OCI-LY1 (cell line): ENCODE data around the gene MUC5AC.
"Not testable (repeated sequence)": the region's sequence is repeated elsewhere in the genome, so short reads cannot be mapped to it uniquely, and the experiment has no call there.

ENCODE experiments used
- CTCF ChIP-seq: fragments of 200-600 bp; sonication (generic), shearing (Covaris generic); IDR thresholded peaks from 2 replicates; pipeline ENCODE4 v1.5.1; 2017; ENCODE audit warnings: mild to moderate bottlenecking, antibody characterized with exemption, low read length, moderate library complexity, mixed read lengths
- EZH2 ChIP-seq: fragments of 200-600 bp; sonication (generic), shearing (Covaris generic); IDR thresholded peaks from 2 replicates; pipeline ENCODE4 v1.8.0; 2017; ENCODE audit warnings: borderline replicate concordance, mixed run types, mild to moderate bottlenecking, antibody characterized with exemption, low read length, moderate library complexity, mixed read lengths

GRCh38 chr11:1115292-1115691 lies 42.5 kb upstream of the MUC5AC start:
- not testable (repeated sequence) for TF ChIP-seq CTCF, EZH2
